ENCODE measurements around the gene SHE.
A peak's percentile ranks its signal among the peaks of the same experiment; 100 is the strongest.
"Not testable (repeated sequence)": the region's sequence is repeated elsewhere in the genome, so short reads cannot be mapped to it uniquely, and the experiment has no call there.

The SHE gene

GRCh38 chr1:154547105-154547732 is 45.0 kb upstream of the SHE start:
- TF ChIP-seq, protein P1, sequence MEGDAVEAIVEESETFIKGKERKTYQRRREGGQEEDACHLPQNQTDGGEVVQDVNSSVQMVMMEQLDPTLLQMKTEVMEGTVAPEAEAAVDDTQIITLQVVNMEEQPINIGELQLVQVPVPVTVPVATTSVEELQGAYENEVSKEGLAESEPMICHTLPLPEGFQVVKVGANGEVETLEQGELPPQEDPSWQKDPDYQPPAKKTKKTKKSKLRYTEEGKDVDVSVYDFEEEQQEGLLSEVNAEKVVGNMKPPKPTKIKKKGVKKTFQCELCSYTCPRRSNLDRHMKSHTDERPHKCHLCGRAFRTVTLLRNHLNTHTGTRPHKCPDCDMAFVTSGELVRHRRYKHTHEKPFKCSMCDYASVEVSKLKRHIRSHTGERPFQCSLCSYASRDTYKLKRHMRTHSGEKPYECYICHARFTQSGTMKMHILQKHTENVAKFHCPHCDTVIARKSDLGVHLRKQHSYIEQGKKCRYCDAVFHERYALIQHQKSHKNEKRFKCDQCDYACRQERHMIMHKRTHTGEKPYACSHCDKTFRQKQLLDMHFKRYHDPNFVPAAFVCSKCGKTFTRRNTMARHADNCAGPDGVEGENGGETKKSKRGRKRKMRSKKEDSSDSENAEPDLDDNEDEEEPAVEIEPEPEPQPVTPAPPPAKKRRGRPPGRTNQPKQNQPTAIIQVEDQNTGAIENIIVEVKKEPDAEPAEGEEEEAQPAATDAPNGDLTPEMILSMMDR (IDR thresholded peaks at IDR 0.05; ENCODE audit: borderline replicate concordance, insufficient read depth, low read depth, low read length) = no peak
- no peak overlapping the region for H3K4me3 ChIP-seq (ENCODE audit: low read depth, low read length)

GRCh38 chr1:154546264-154547063 is 44.3 kb upstream of the SHE start:
- TF ChIP-seq, protein P1 (IDR thresholded peaks at IDR 0.05; ENCODE audit: borderline replicate concordance, insufficient read depth, low read depth, low read length) = peak; percentile 83
- H3K4me3 ChIP-seq (ENCODE audit: low read depth, low read length) = no peak overlapping the region

DNA sequence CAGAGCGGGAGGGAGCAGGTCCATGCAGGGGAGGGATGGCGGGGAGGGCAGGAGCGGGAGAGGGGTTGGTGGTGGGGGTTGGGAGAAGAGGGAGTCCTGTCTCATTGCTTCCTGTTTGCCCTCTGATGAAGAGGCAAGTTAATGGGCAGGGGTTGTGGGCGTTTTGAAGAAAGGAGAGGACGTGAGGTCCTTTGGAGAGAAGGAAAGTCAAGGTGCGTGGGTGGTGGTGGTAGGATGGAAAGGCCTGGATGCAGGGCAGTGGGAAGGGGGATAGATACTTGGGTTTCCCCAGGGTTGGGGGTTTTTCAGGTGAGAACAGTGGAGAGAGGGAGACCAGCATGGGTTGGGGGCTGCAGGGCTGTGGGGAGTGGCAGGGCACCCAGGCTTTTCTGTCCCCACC is 39.0 kb upstream of the SHE start:
- H3K4me3 ChIP-seq (ENCODE audit: low read depth, low read length) = no peak overlapping the region
- TF ChIP-seq, protein P1 (IDR thresholded peaks at IDR 0.05; ENCODE audit: borderline replicate concordance, insufficient read depth, low read depth, low read length) = no peak

DNA sequence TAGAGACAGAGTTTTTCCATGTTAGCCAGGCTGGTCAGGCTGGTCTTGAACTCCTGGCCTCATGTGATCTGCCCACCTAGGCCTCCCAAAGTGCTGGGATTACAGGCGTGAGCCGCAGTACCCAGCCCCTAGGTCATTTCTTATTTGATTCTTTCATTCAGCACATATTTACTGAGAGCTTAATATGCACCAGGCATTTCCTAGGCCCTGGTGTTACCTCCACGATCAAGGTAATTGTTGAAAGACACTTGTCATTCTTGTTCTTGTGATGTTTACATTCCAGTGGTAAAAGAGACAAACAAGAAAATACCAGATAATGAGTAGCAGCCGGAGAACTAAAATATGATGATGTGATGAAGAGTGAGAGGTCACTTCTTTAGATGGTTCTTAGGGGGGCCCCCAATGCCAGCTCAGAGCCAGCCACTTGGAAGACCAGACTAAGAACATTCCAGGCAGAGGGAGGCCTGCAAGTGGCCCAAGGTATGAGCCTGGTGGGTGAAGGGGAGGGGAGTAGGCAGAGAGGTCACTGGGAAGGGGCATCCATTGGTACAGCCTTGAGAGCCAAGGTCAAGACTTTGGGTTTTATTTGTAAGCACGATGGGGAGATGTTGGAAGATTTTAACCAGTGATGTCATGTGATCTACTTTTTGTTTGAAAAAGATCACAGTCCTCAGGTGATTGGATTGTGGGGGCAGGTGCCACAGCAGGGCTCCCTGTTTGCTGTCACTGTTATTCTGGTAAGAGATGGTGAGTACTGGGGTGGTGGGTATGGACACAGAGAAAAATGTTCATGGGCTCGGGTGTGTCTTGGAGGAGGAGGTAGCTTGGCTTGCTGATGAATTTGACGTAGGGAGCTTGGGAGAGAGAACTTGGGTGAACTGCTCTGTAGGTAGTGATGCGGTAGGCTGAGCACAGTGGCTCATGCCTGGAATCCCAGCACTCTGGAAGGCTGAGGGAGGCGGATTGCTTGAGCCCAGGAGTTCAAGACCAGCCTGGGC is 37.6 kb upstream of the SHE start:
- no peak overlapping the region for H3K4me3 ChIP-seq (ENCODE audit: low read depth, low read length)
- TF ChIP-seq, protein P1 (IDR thresholded peaks at IDR 0.05; ENCODE audit: borderline replicate concordance, insufficient read depth, low read depth, low read length) = no peak

DNA sequence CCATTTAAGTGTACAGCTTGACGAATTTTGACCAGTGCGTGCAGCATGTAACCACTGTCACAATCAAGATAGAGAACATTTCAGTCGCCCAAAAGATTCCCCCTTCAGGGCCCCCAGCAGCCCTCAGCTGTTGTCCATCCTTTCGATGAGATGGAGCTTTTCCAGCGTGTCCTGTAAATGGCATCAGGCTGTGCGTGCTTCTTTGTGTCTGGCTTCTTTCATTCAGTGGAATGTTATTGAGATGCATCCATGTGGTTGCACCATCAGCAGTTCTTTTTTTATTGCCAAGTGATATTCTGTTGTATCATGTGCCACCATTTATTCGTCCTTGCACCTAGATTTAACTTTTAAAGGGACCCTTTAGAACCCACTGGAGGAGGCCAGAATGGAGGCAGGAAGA is 34.4 kb upstream of the SHE start:
- no peak overlapping the region for H3K4me3 ChIP-seq (ENCODE audit: low read depth, low read length)
- TF ChIP-seq, protein P1 (IDR thresholded peaks at IDR 0.05; ENCODE audit: borderline replicate concordance, insufficient read depth, low read depth, low read length) = no peak

GRCh38 chr1:154533952-154534844 is 32.0 kb upstream of the SHE start:
- no peak overlapping the region for H3K4me3 ChIP-seq (ENCODE audit: low read depth, low read length)
- TF ChIP-seq, protein P1 (IDR thresholded peaks at IDR 0.05; ENCODE audit: borderline replicate concordance, insufficient read depth, low read depth, low read length) = peak; percentile 50

- not testable (repeated sequence) for H3K4me3 ChIP-seq (ENCODE audit: low read depth, low read length)
These were observed 29.7 kb upstream of the SHE start for GRCh38 chr1:154531950-154532349.

Data from GM12875 (cell line).